C4-2B (cell line): ENCODE results near the gene TLE2.

ENCODE experiments used
- ZFX ChIP-seq: fragments of 450-650 bp; IDR thresholded peaks from 2 replicates; pipeline ENCODE4 v1.6.1; 2017
- TF ChIP-seq, protein P1 (sequence below): fragments of 450-650 bp; conservative IDR thresholded peaks from 2 replicates; pipeline ENCODE4 v1.5.1; 2017; ENCODE audit warnings: mild to moderate bottlenecking

DNA sequence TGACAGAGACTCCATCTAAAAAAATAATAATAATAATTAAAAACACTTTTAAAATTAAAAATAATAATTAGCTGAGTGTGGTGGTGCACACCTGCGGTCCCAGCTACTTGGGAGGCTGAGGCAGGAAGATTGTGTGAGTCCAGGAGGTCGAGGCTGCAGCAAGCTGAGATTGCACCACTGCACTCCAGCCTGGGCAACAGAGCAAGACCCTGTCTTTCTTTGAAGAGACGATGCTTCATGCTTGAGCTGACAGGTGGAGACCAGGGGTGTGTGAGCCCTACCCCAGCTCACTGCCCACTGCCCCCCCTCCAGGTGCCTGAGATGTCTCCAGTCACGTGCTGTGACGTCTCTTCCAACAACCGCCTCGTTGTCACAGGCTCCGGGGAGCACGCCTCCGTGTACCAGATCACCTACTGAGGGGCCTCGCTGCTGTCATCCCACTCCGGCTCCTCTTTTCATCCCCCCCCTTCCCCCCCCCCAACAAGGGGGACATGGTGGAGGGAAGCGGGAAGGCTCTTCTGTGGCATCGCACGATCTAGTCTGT is 34.4 kb downstream of the TLE2 start:
- TF ChIP-seq, protein P1, sequence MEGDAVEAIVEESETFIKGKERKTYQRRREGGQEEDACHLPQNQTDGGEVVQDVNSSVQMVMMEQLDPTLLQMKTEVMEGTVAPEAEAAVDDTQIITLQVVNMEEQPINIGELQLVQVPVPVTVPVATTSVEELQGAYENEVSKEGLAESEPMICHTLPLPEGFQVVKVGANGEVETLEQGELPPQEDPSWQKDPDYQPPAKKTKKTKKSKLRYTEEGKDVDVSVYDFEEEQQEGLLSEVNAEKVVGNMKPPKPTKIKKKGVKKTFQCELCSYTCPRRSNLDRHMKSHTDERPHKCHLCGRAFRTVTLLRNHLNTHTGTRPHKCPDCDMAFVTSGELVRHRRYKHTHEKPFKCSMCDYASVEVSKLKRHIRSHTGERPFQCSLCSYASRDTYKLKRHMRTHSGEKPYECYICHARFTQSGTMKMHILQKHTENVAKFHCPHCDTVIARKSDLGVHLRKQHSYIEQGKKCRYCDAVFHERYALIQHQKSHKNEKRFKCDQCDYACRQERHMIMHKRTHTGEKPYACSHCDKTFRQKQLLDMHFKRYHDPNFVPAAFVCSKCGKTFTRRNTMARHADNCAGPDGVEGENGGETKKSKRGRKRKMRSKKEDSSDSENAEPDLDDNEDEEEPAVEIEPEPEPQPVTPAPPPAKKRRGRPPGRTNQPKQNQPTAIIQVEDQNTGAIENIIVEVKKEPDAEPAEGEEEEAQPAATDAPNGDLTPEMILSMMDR: no peak
- no peak for TF ChIP-seq ZFX
